ENCODE measurements around the gene VWA5A. TPM values are rescaled to one million over a fixed set of nuclear protein-coding genes. Genes with fewer than 3 reads are reported as not detected.

The VWA5A gene
- total RNA-seq, 3 donors from 2014 or later = 41.2 to 97.3 (median 55.8) TPM

DNA sequence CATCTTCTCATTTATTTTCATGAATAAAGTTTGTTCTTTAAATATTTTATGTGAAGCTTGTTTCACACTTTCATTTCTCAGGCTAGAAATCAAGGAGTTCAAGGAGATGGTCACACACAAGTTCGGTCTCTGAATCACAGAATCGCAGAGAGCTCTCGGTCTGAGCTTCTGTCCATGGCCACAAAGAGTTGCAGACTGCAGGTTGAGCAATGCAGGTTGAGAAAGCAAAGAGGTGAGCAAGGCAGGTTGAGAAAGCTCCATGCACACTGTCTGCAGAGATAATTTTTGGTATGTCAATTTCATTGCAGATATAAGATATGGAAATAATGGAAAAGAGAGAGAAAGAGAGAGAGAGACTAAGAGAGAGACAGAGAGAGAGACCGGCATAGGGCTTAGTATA, 32.9 kb upstream of the VWA5A start:
- TF ChIP-seq, protein P1, sequence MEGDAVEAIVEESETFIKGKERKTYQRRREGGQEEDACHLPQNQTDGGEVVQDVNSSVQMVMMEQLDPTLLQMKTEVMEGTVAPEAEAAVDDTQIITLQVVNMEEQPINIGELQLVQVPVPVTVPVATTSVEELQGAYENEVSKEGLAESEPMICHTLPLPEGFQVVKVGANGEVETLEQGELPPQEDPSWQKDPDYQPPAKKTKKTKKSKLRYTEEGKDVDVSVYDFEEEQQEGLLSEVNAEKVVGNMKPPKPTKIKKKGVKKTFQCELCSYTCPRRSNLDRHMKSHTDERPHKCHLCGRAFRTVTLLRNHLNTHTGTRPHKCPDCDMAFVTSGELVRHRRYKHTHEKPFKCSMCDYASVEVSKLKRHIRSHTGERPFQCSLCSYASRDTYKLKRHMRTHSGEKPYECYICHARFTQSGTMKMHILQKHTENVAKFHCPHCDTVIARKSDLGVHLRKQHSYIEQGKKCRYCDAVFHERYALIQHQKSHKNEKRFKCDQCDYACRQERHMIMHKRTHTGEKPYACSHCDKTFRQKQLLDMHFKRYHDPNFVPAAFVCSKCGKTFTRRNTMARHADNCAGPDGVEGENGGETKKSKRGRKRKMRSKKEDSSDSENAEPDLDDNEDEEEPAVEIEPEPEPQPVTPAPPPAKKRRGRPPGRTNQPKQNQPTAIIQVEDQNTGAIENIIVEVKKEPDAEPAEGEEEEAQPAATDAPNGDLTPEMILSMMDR (IDR thresholded peaks at IDR 0.05) = no peak
- ATAC-seq (no peak), DNase-seq (no peak)
- H3K36me3 ChIP-seq (ENCODE audit: low read depth) = no peaks in the 10 kb centered on the region
- intact Hi-C loops (cut with DNase I, micrococcal nuclease) = no loop called here
- no peaks in the 10 kb centered on the region for H3K4me1 ChIP-seq (ENCODE audit: low read depth)
- H3K4me3 ChIP-seq = no peak overlapping the region
- no peaks in the 10 kb centered on the region for H3K9me3 ChIP-seq

DNA sequence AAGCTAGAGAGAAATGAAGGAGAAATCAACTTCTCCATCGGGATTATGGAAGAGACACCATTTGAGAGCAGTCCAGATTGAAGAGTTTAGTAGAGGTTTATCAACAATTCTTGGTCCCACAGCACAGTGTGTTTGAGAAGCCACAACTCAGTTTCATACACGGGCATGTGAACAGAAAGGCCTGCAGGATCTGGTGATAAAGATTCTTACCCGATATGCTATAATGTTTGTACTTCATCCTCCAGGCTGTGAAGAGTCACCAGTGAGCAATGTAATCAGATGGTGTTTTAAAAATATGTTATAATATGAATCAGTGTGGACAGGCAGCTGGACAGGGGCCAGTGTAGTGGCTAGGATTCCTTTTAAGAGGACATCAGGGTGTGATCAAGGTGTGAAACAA, 29.7 kb upstream of the VWA5A start:
- H3K4me1 ChIP-seq (ENCODE audit: low read depth) = no peaks in the 10 kb centered on the region
- DNase-seq (no peak), ATAC-seq (no peak)
- no peaks in the 10 kb centered on the region for H3K36me3 ChIP-seq (ENCODE audit: low read depth)
- H3K9me3 ChIP-seq = no peaks in the 10 kb centered on the region
- H3K4me3 ChIP-seq = no peak overlapping the region
- TF ChIP-seq, protein P1 (IDR thresholded peaks at IDR 0.05) = no peak
- intact Hi-C loops (cut with DNase I, micrococcal nuclease) = no loop called here

DNA sequence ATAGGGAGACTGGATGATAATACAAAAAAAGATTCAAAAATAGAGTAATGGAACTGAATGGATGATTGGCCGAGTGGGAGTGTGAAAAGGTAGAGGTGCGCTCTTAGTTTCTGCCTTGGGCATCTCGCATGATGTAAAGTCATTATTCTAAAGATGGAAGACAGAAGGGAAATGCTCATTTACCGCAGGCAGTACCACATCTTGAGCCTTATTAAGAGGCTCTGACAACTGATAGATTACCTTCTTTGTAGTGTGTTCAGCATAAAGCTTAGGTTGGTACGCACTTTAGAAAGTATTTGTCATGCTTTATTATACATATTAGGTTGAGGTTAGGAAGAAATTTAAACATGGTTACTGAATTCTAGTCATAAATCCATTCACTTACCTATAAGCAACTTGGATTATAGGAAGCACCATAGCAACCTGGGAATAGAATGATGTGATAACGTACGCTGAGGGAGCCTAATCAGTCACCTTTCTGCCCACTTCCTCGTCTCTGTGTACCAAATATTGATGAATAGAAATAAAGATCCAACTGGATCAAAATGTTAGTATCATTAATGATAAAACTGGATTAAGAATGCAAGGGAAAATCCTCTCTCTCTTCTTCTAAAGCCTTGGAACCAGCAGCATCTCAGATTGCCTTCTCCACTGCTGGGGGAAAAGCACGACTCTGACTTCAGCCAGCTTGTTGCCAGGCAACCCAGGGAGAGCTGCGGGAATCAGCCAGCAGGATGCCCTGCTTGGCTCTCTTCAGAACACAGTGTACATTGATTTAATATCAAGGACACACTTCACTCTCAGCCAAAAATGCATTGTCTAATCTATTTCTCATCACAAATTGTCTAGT, 29.0 kb upstream of the VWA5A start:
- ATAC-seq = no peak
- intact Hi-C loops (cut with DNase I, micrococcal nuclease) = no loop called here
- Histone ChIP-seq H3K4me1 (ENCODE audit: low read depth) (no peaks in the 10 kb centered on the region), H3K9me3 (no peaks in the 10 kb centered on the region), H3K36me3 (ENCODE audit: low read depth) (no peaks in the 10 kb centered on the region), H3K4me3 (no peak overlapping the region)
- TF ChIP-seq, protein P1 (IDR thresholded peaks at IDR 0.05) = no peak
- no peak for DNase-seq

DNA sequence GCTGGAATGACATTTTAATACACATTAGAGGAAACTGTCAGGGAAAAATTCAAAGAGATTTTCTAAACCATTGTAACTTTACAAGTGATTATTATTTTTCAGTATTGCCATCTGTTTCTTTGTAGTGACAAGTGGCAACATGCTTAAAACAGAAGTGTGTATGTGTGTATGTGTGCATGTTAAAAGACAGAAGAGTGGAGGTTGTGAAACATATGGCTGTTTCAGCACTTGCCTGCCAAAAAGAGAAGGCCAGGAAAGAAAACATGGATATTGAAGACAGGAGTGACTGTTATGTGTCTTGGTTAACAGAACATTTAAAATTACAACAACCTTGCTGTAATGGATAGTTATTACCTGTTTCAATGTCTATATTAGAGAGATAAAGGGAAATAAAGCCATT, 24.3 kb upstream of the VWA5A start:
- intact Hi-C loops (cut with DNase I, micrococcal nuclease) = no loop called here
- Histone ChIP-seq H3K4me3 (no peak overlapping the region), H3K4me1 (ENCODE audit: low read depth) (no peaks in the 10 kb centered on the region), H3K36me3 (ENCODE audit: low read depth) (no peaks in the 10 kb centered on the region), H3K9me3 (no peaks in the 10 kb centered on the region)
- TF ChIP-seq, protein P1 (IDR thresholded peaks at IDR 0.05) = no peak
- no peak for ATAC-seq
- DNase-seq = no peak

DNA sequence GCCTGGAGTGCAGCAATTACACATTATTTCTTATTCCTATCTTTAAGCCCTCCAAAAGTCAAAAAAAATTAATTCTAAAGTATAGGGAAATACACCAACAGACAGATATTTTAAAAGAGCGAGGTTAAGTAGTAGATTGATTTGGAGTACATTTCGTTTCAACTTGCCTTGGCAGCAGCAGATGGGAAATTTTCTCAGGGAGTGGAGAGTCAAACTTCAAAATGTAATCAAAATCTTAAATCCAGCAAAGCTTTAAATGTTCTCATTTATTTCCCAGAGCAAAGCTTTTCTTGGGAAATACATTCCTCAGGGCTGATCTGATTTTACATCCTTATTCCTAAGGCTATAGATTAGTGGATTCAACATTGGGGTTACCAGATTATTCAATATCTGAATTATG, 21.9 kb upstream of the VWA5A start:
- no peak overlapping the region for H3K4me3 ChIP-seq
- H3K36me3 ChIP-seq (ENCODE audit: low read depth) = no peaks in the 10 kb centered on the region
- intact Hi-C loops (cut with DNase I, micrococcal nuclease) = no loop called here
- no peak for ATAC-seq
- TF ChIP-seq, protein P1 (IDR thresholded peaks at IDR 0.05) = no peak
- no peak for DNase-seq
- H3K9me3 ChIP-seq = no peaks in the 10 kb centered on the region
- H3K4me1 ChIP-seq (ENCODE audit: low read depth) = no peaks in the 10 kb centered on the region
